ENCODE results near the gene NDST3. TPM values are rescaled to one million over a fixed set of nuclear protein-coding genes. Genes with fewer than 3 reads are reported as not detected.

NDST3 gene
- polyA plus RNA-seq, 1 of the 3 experiments (the other 2 are of a cell fraction), result 1.2 TPM

GRCh38 chr4:118206627-118207026, 172.3 kb downstream of the NDST3 start:
- POLR2A ChIA-PET, result no interaction called here
- H3K27ac ChIP-seq (ENCODE audit: low read depth in 2 of 2, low read length in 1 of 2), result no peak overlapping the region
- H3K9me3 ChIP-seq, result 0 out of 2 replicates have a peak, but pooled peaks cover 7% of the 10 kb centered on the region
- no peak overlapping the region for H3K4me3 ChIP-seq (ENCODE audit: low read depth in 2 of 2, low read length in 1 of 2)
- no peak overlapping the region for H2AFZ ChIP-seq (ENCODE audit: low read depth)
- no peaks in the 10 kb centered on the region for H4K20me1 ChIP-seq (ENCODE audit: insufficient read depth)
- TF ChIP-seq MEF2A (IDR thresholded peaks at IDR 0.05; ENCODE audit: borderline replicate concordance, low read depth) (no peak), RFX5 (IDR thresholded peaks at IDR 0.05; ENCODE audit: low read length) (no peak), RAD21 (IDR thresholded peaks at IDR 0.05; ENCODE audit: low read length) (no peak), TAF1 (IDR thresholded peaks at IDR 0.05; ENCODE audit: borderline replicate concordance, low read depth, low read length) (no peak)
- H3K27me3 ChIP-seq (ENCODE audit: insufficient read depth), result no peaks in the 10 kb centered on the region
- no peak overlapping the region for H3K4me2 ChIP-seq
- H3K36me3 ChIP-seq (replicated peaks in 1 of 2; ENCODE audit: control insufficient read depth in 1 of 2, insufficient read depth in 2 of 2, low read length in 1 of 2), result no peaks in the 10 kb centered on the region
- H3K9me2 ChIP-seq, result no peaks in the 10 kb centered on the region
- 38% methylated on average over 2 of the region's 2 CpGs for WGBS (ENCODE audit: low lambda C conversion rate)
- no peak for DNase-seq
- CTCF ChIA-PET, result no interaction called here
- H3K9ac ChIP-seq, result no peak overlapping the region
- no peaks in the 10 kb centered on the region for H3K79me2 ChIP-seq (ENCODE audit: insufficient read depth)
- no peaks in the 10 kb centered on the region for H3K4me1 ChIP-seq (ENCODE audit: control insufficient read depth in 1 of 2, insufficient read depth in 2 of 2, low read depth in 1 of 2, low read length in 1 of 2)
- H3F3A ChIP-seq (replicated peaks; ENCODE audit: insufficient read depth), result no peaks in the 10 kb centered on the region

GRCh38 chr4:118213101-118213500, 178.8 kb downstream of the NDST3 start:
- no peaks in the 10 kb centered on the region for H3K4me1 ChIP-seq (ENCODE audit: control insufficient read depth in 1 of 2, insufficient read depth in 2 of 2, low read depth in 1 of 2, low read length in 1 of 2)
- 55% methylated on average over 3 of the region's 3 CpGs for WGBS (ENCODE audit: low lambda C conversion rate)
- H3K4me3 ChIP-seq (ENCODE audit: low read depth in 2 of 2, low read length in 1 of 2), result no peak overlapping the region
- H3K9ac ChIP-seq, result no peak overlapping the region
- H3F3A ChIP-seq (replicated peaks; ENCODE audit: insufficient read depth), result no peaks in the 10 kb centered on the region
- H3K27ac ChIP-seq (ENCODE audit: low read depth in 2 of 2, low read length in 1 of 2), result no peak overlapping the region
- no peaks in the 10 kb centered on the region for H3K9me3 ChIP-seq
- no peaks in the 10 kb centered on the region for H3K27me3 ChIP-seq (ENCODE audit: insufficient read depth)
- TF ChIP-seq EZH2phosphoT487 (IDR thresholded peaks at IDR 0.05; ENCODE audit: borderline replicate concordance, low read depth) (no peak), CHD2 (IDR thresholded peaks at IDR 0.05; ENCODE audit: low read length, partially characterized antibody) (no peak), JUND (IDR thresholded peaks at IDR 0.05) (no peak), REST (IDR thresholded peaks at IDR 0.05; ENCODE audit: low read depth, low read length) (no peak), IRF3 (IDR thresholded peaks at IDR 0.05; ENCODE audit: low read depth, low read length) (no peak), SIN3A (IDR thresholded peaks at IDR 0.05; ENCODE audit: borderline replicate concordance, low read depth, low read length) (no peak), RXRA (IDR thresholded peaks at IDR 0.05; ENCODE audit: borderline replicate concordance, low read depth) (no peak), TEAD4 (IDR thresholded peaks at IDR 0.05; ENCODE audit: borderline replicate concordance, insufficient read depth) (no peak), RFX5 (IDR thresholded peaks at IDR 0.05; ENCODE audit: low read length) (no peak), USF1 (IDR thresholded peaks at IDR 0.05; ENCODE audit: borderline replicate concordance, low read depth) (no peak)
- TF ChIP-seq, protein P1, sequence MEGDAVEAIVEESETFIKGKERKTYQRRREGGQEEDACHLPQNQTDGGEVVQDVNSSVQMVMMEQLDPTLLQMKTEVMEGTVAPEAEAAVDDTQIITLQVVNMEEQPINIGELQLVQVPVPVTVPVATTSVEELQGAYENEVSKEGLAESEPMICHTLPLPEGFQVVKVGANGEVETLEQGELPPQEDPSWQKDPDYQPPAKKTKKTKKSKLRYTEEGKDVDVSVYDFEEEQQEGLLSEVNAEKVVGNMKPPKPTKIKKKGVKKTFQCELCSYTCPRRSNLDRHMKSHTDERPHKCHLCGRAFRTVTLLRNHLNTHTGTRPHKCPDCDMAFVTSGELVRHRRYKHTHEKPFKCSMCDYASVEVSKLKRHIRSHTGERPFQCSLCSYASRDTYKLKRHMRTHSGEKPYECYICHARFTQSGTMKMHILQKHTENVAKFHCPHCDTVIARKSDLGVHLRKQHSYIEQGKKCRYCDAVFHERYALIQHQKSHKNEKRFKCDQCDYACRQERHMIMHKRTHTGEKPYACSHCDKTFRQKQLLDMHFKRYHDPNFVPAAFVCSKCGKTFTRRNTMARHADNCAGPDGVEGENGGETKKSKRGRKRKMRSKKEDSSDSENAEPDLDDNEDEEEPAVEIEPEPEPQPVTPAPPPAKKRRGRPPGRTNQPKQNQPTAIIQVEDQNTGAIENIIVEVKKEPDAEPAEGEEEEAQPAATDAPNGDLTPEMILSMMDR (IDR thresholded peaks at IDR 0.05), result no peak
- DNase-seq, result no peak
- POLR2A ChIA-PET, result no interaction called here
- no peaks in the 10 kb centered on the region for H3K9me2 ChIP-seq
- no peaks in the 10 kb centered on the region for H3K36me3 ChIP-seq (replicated peaks in 1 of 2; ENCODE audit: control insufficient read depth in 1 of 2, insufficient read depth in 2 of 2, low read length in 1 of 2)
- CTCF ChIA-PET, result interaction anchor here (0.7 to 2.3 kb wide), 2 partner anchors 12 to 26 kb away, joined by 3 to 10 read pairs; no protein-coding TSS in a partner anchor
- H4K20me1 ChIP-seq (ENCODE audit: insufficient read depth), result no peaks in the 10 kb centered on the region
- H3K79me2 ChIP-seq (ENCODE audit: insufficient read depth), result no peaks in the 10 kb centered on the region
- no peak overlapping the region for H3K4me2 ChIP-seq
- no peak overlapping the region for H2AFZ ChIP-seq (ENCODE audit: low read depth)

Measured in SK-N-SH (cell line).